IgD-negative memory B cell (primary cell): ENCODE measurements around the gene CSNK1A1. TPM values are rescaled to one million over a fixed set of nuclear protein-coding genes. Genes with fewer than 3 reads are reported as not detected.
"Not testable (repeated sequence)": the region's sequence is repeated elsewhere in the genome, so short reads cannot be mapped to it uniquely, and the experiment has no call there.

Source experiments
- H3K27ac Mint-ChIP-seq, 3 donors: one replicate each; pipeline ENCODE4 v1.8.0; 2020 to 2022; ENCODE audit warnings: mild to moderate bottlenecking in 3 of 3, mixed read lengths in 3 of 3, moderate library complexity in 1 of 3
- H3K27me3 Mint-ChIP-seq: one replicate; pipeline ENCODE4 v1.8.0; 2021; ENCODE audit warnings: mixed read lengths
- H3K36me3 Mint-ChIP-seq: one replicate; pipeline ENCODE4 v1.8.0; 2020; ENCODE audit warnings: mild to moderate bottlenecking, mixed read lengths
- H3K4me1 Mint-ChIP-seq, 3 donors: one replicate each; pipeline ENCODE4 v1.8.0; 2020 to 2022; ENCODE audit warnings: mixed read lengths in 3 of 3, mild to moderate bottlenecking in 1 of 3
- H3K4me3 Mint-ChIP-seq, 4 donors: one replicate each; pipeline ENCODE4 v1.8.0; 2020 to 2022; ENCODE audit warnings: mild to moderate bottlenecking in 4 of 4, mixed read lengths in 4 of 4, moderate library complexity in 3 of 4
- H3K9me3 Mint-ChIP-seq, 3 donors: one replicate each; pipeline ENCODE4 v1.8.0; 2020 to 2021; ENCODE audit warnings: mixed read lengths in 3 of 3, mild to moderate bottlenecking in 1 of 3
- polyA plus RNA-seq: library from polyadenylated mRNA; unstranded; fragments of 300-500 nt; fragmentation: Illumina TruSeq; gene quantifications from one replicate; pipeline ENCODE4 v1.2.3, GENCODE V29; 2021

The CSNK1A1 gene
- polyA plus RNA-seq, 1 donor from 2014 or later, result 124 TPM

- H3K27ac Mint-ChIP-seq, result no peak overlapping the region
- H3K36me3 Mint-ChIP-seq, result no peaks in the 10 kb centered on the region
- no peaks in the 10 kb centered on the region for H3K9me3 Mint-ChIP-seq
- peaks cover 9% of the 10 kb centered on the region for H3K27me3 Mint-ChIP-seq
- H3K4me3 Mint-ChIP-seq, result peak overlapping the region; percentile 43 to 85 (median 76)
- H3K4me1 Mint-ChIP-seq, result peaks cover 2 to 8% (median 7%) of the 10 kb centered on the region in 3 donors
These were observed 30.9 kb upstream of the CSNK1A1 start for GRCh38 chr5:149581931-149582768.

GRCh38 chr5:149581192-149581861 is 30.1 kb upstream of the CSNK1A1 start, which contains the start of gene ARHGEF37:
Gene ARHGEF37 (plus strand): TSS chr5:149581498. CDS start chr5:149597770, 16,272 bp downstream.
- peaks cover 9% of the 10 kb centered on the region for H3K27me3 Mint-ChIP-seq
- peaks cover 2 to 8% (median 7%) of the 10 kb centered on the region in 3 donors for H3K4me1 Mint-ChIP-seq
- peak within 1 kb of the TSS in 1 of 3 donors; percentile 46 for H3K27ac Mint-ChIP-seq

GRCh38 chr5:149580808-149581191 is 29.6 kb upstream of the CSNK1A1 start:
- Mint-ChIP-seq H3K27me3 (peaks cover 9% of the 10 kb centered on the region), H3K9me3 (no peaks in the 10 kb centered on the region), H3K4me3 (peak overlapping the region; percentile 74 to 91 (median 82)), H3K27ac (no peak overlapping the region), H3K4me1 (peaks cover 4 to 8% (median 7%) of the 10 kb centered on the region in 3 donors), H3K36me3 (no peaks in the 10 kb centered on the region)

More at GRCh38 chr5:149581192-149581861, 30.1 kb upstream of the CSNK1A1 start, which contains the start of gene ARHGEF37:
- H3K9me3 Mint-ChIP-seq, result no peaks in the 10 kb centered on the region
- H3K36me3 Mint-ChIP-seq, result no peaks in the 10 kb centered on the region
- peak within 1 kb of the TSS; percentile 74 to 91 (median 82) for H3K4me3 Mint-ChIP-seq

- Mint-ChIP-seq H3K36me3 (no peaks in the 10 kb centered on the region), H3K4me1 (peaks cover 4 to 8% (median 7%) of the 10 kb centered on the region in 3 donors), H3K9me3 (no peaks in the 10 kb centered on the region), H3K27me3 (peaks cover 9% of the 10 kb centered on the region), H3K27ac (no peak overlapping the region), H3K4me3 (no peak overlapping the region)
These were observed 27.7 kb upstream of the CSNK1A1 start for GRCh38 chr5:149578896-149579295.

GRCh38 chr5:149576021-149576420 is 24.8 kb upstream of the CSNK1A1 start:
- Mint-ChIP-seq H3K4me1 (peaks cover 4 to 7% (median 5%) of the 10 kb centered on the region in 3 donors), H3K4me3 (no peak overlapping the region), H3K27me3 (peaks cover 3% of the 10 kb centered on the region), H3K27ac (no peak overlapping the region), H3K9me3 (no peaks in the 10 kb centered on the region), H3K36me3 (peaks cover 2% of the 10 kb centered on the region)

GRCh38 chr5:149575131-149575530 is 23.9 kb upstream of the CSNK1A1 start:
- H3K4me3 Mint-ChIP-seq, result no peak overlapping the region
- H3K4me1 Mint-ChIP-seq, result peaks cover 0 to 2% (median 0%) of the 10 kb centered on the region in 3 donors
- H3K36me3 Mint-ChIP-seq, result peaks cover 2% of the 10 kb centered on the region
- peaks cover 2% of the 10 kb centered on the region for H3K27me3 Mint-ChIP-seq
- H3K27ac Mint-ChIP-seq, result no peak overlapping the region
- no peaks in the 10 kb centered on the region for H3K9me3 Mint-ChIP-seq

GRCh38 chr5:149572576-149573231 is 21.5 kb upstream of the CSNK1A1 start:
- no peak overlapping the region for H3K4me3 Mint-ChIP-seq
- H3K27me3 Mint-ChIP-seq, result no peaks in the 10 kb centered on the region
- peaks cover 0 to 2% (median 0%) of the 10 kb centered on the region in 3 donors for H3K4me1 Mint-ChIP-seq
- peaks cover 2% of the 10 kb centered on the region for H3K36me3 Mint-ChIP-seq
- H3K9me3 Mint-ChIP-seq, result no peaks in the 10 kb centered on the region
- no peak overlapping the region for H3K27ac Mint-ChIP-seq

GRCh38 chr5:149572170-149572569 is 20.9 kb upstream of the CSNK1A1 start:
- Mint-ChIP-seq H3K27ac (no peak overlapping the region), H3K36me3 (peaks cover 2% of the 10 kb centered on the region), H3K4me1 (peaks cover 0 to 2% (median 0%) of the 10 kb centered on the region in 3 donors), H3K9me3 (no peaks in the 10 kb centered on the region), H3K4me3 (no peak overlapping the region), H3K27me3 (no peaks in the 10 kb centered on the region)

GRCh38 chr5:149567226-149567625 is 16.0 kb upstream of the CSNK1A1 start:
- Mint-ChIP-seq H3K27me3 (no peaks in the 10 kb centered on the region), H3K36me3 (no peaks in the 10 kb centered on the region), H3K27ac (no peak overlapping the region), H3K4me1 (no peaks in the 10 kb centered on the region), H3K4me3 (no peak overlapping the region), H3K9me3 (no peaks in the 10 kb centered on the region)

- not testable (repeated sequence) for H3K9me3 Mint-ChIP-seq
These were observed 13.4 kb upstream of the CSNK1A1 start for GRCh38 chr5:149564542-149565140.

GRCh38 chr5:149563466-149563865 is 12.2 kb upstream of the CSNK1A1 start:
- no peaks in the 10 kb centered on the region for H3K36me3 Mint-ChIP-seq
- H3K27me3 Mint-ChIP-seq, result no peaks in the 10 kb centered on the region
- no peaks in the 10 kb centered on the region for H3K9me3 Mint-ChIP-seq
- no peak overlapping the region for H3K4me3 Mint-ChIP-seq
- H3K4me1 Mint-ChIP-seq, result no peaks in the 10 kb centered on the region
- peak overlapping the region in 1 of 3 donors; percentile 35 for H3K27ac Mint-ChIP-seq

More at GRCh38 chr5:149564542-149565140, 13.4 kb upstream of the CSNK1A1 start:
- H3K4me1 Mint-ChIP-seq, H3K27me3 Mint-ChIP-seq, H3K27ac Mint-ChIP-seq, H3K4me3 Mint-ChIP-seq, H3K36me3 Mint-ChIP-seq: not testable (repeated sequence)

GRCh38 chr5:149561848-149562247 is 10.6 kb upstream of the CSNK1A1 start:
- no peak overlapping the region for H3K4me3 Mint-ChIP-seq
- peaks cover 2% of the 10 kb centered on the region for H3K36me3 Mint-ChIP-seq
- H3K9me3 Mint-ChIP-seq, result no peaks in the 10 kb centered on the region
- no peaks in the 10 kb centered on the region for H3K4me1 Mint-ChIP-seq
- no peaks in the 10 kb centered on the region for H3K27me3 Mint-ChIP-seq
- no peak overlapping the region for H3K27ac Mint-ChIP-seq

GRCh38 chr5:149559706-149560105 is 8.5 kb upstream of the CSNK1A1 start:
- H3K36me3 Mint-ChIP-seq, result peaks cover 4% of the 10 kb centered on the region
- H3K9me3 Mint-ChIP-seq, result no peaks in the 10 kb centered on the region
- no peaks in the 10 kb centered on the region for H3K4me1 Mint-ChIP-seq
- no peak overlapping the region for H3K27ac Mint-ChIP-seq
- no peaks in the 10 kb centered on the region for H3K27me3 Mint-ChIP-seq
- H3K4me3 Mint-ChIP-seq, result no peak overlapping the region

GRCh38 chr5:149552553-149553160 is 1.4 kb upstream of the CSNK1A1 start:
- Mint-ChIP-seq H3K4me3 (peak overlapping the region in 2 of 4 donors; percentile 42 to 63), H3K9me3 (no peaks in the 10 kb centered on the region), H3K27ac (no peak overlapping the region), H3K4me1 (peaks cover 14 to 23% (median 14%) of the 10 kb centered on the region in 3 donors), H3K27me3 (no peaks in the 10 kb centered on the region), H3K36me3 (peaks cover 4% of the 10 kb centered on the region)
